Naive thymus-derived CD8-positive, alpha-beta T cell (primary cell): ENCODE measurements around the gene FURIN. TPM values are rescaled to one million over a fixed set of nuclear protein-coding genes. Genes with fewer than 3 reads are reported as not detected.

Source experiments
- ATAC-seq, 2 donors: fragments of 150-1000 bp; cut with Tn5 transposase in 1 of 2; sonication (Bioruptor Pico), chemical (Tn5 transposase) in 1 of 2; 1 replicate in 1 of 2; 2 replicates in 1 of 2; pipeline ENCODE4 v1.10.0; 2021; ENCODE audit warnings: mild to moderate bottlenecking in 2 of 2, moderate library complexity in 2 of 2
- POLR2A ChIA-PET: fragments of 350-600 bp; sonication (Branson Sonifier 250); formaldehyde crosslinking; loops from one replicate; lab custom pipeline; 2021; ENCODE audit warnings: antibody characterized with exemption; lab: Charles Lee
- DNase-seq, 10 donors: peaks; one replicate each; pipeline versions ENCODE4 v3.0.0 to v3.0.0-alpha.2; 2020 to 2022
- H3K27ac Mint-ChIP-seq, 10 donors: one replicate each; pipeline ENCODE4 v1.8.0; 2020 to 2022; ENCODE audit warnings: mild to moderate bottlenecking in 10 of 10, mixed read lengths in 10 of 10, moderate library complexity in 4 of 10, inconsistent platforms in 1 of 10
- H3K27me3 Mint-ChIP-seq, 5 donors: one replicate each; pipeline ENCODE4 v1.8.0; 2021 to 2022; ENCODE audit warnings: mixed read lengths in 5 of 5
- H3K36me3 Mint-ChIP-seq, 3 donors: one replicate each; pipeline ENCODE4 v1.8.0; 2020 to 2022; ENCODE audit warnings: mixed read lengths in 3 of 3, mild to moderate bottlenecking in 2 of 3, inconsistent platforms in 1 of 3
- H3K4me1 Mint-ChIP-seq, 4 donors: one replicate each; pipeline ENCODE4 v1.8.0; 2021 to 2022; ENCODE audit warnings: mixed read lengths in 4 of 4
- H3K4me3 Mint-ChIP-seq, 10 donors: one replicate each; pipeline ENCODE4 v1.8.0; 2020 to 2022; ENCODE audit warnings: mild to moderate bottlenecking in 10 of 10, mixed read lengths in 10 of 10, moderate library complexity in 6 of 10, inconsistent platforms in 1 of 10
- H3K9me3 Mint-ChIP-seq, 9 donors: one replicate each; pipeline ENCODE4 v1.8.0; 2020 to 2022; ENCODE audit warnings: mixed read lengths in 9 of 9, mild to moderate bottlenecking in 3 of 9, inconsistent platforms in 1 of 9, moderate library complexity in 1 of 9
- polyA plus RNA-seq, 3 donors: library from polyadenylated mRNA; unstranded; fragments of 300-500 nt; fragmentation: Illumina TruSeq; gene quantifications; one replicate each; pipeline ENCODE4 v1.2.3, GENCODE V29; 2021
- total RNA-seq, 8 experiments: library from RNA in 2 of 8; stranded (reverse) in 2 of 8; gene quantifications; one replicate each; pipeline ENCODE4 v1.2.3 and lab custom pipeline; 2021 to 2026

Gene FURIN
- total and polyA plus RNA-seq, 5 experiments from 2014 or later = 2.7 to 45.1 (median 10.5) TPM

GRCh38 chr15:90930861-90931574, 62.6 kb downstream of the FURIN start:
- ATAC-seq = no peak

GRCh38 chr15:90931575-90931827, 63.1 kb downstream of the FURIN start:
- Mint-ChIP-seq H3K4me3 (peak overlapping the region; percentile 96 to 99 (median 98)), H3K27ac (peak overlapping the region; percentile 94 to 100 (median 98)), H3K4me1 (peaks cover 26 to 56% (median 49%) of the 10 kb centered on the region in 4 donors), H3K27me3 (no peaks in the 10 kb centered on the region), H3K9me3 (no peaks in the 10 kb centered on the region), H3K36me3 (peaks cover 0 to 4% (median 0%) of the 10 kb centered on the region in 3 donors)
- POLR2A ChIA-PET = interaction anchor here (0.6 to 12.4 kb wide), 13 partner anchors 16 to 829 kb away, joined by 3 to 237 read pairs (median 3); partner anchors contain the start of genes BLM, IDH2, IQGAP1 and MAN2A2
- ATAC-seq (no peak), DNase-seq (no peak)

More at GRCh38 chr15:90930861-90931574, 62.6 kb downstream of the FURIN start:
- Mint-ChIP-seq H3K4me3 (peak overlapping the region; percentile 96 to 99 (median 98)), H3K27ac (peak overlapping the region; percentile 95 to 100 (median 98)), H3K9me3 (no peaks in the 10 kb centered on the region), H3K4me1 (peaks cover 21 to 51% (median 44%) of the 10 kb centered on the region in 4 donors), H3K27me3 (no peaks in the 10 kb centered on the region), H3K36me3 (no peaks in the 10 kb centered on the region)
- no peak for DNase-seq
- POLR2A ChIA-PET = interaction anchor here (0.6 to 12.4 kb wide), 9 partner anchors 17 to 700 kb away, joined by 3 to 237 read pairs (median 3); partner anchors contain the start of genes BLM, MAN2A2 and RCCD1

- Mint-ChIP-seq H3K4me1 (peaks cover 26 to 60% (median 54%) of the 10 kb centered on the region in 4 donors), H3K36me3 (peaks cover 0 to 4% (median 0%) of the 10 kb centered on the region in 3 donors), H3K27ac (peak within 1 kb of the TSS; percentile 94 to 100 (median 98)), H3K9me3 (no peaks in the 10 kb centered on the region), H3K4me3 (peak within 1 kb of the TSS; percentile 96 to 99 (median 98)), H3K27me3 (no peaks in the 10 kb centered on the region)
- ATAC-seq (peak; percentile 59 to 60), DNase-seq (peak; percentile 78 to 93 (median 87))
- POLR2A ChIA-PET = interaction anchor here (0.6 to 12.4 kb wide), 16 partner anchors 16 to 830 kb away, joined by 3 to 237 read pairs (median 3); partner anchors contain the start of genes BLM, IDH2, IQGAP1 and MAN2A2
Observed at GRCh38 chr15:90931828-90932659, 63.7 kb downstream of the FURIN start, which contains the start of gene HDDC3. HDDC3 (minus strand) TSS chr15:90932549; CDS start chr15:90932540, 9 bp downstream.

DNA sequence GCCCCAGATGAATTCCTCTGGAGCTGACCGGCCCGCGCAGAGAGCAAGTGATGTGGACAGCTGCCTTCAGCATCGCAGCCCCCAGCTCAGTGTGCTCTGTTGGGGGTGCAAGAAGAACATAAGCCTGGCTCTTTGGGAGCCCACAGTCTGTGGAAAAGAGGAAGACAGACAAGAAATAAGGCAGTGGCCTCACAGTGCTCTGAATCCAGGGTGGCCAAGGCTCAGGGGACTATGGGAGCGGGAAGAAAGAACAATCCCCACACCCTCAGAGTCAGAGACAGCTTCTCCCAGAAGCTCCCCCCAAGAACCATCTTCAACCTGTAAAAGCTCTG, 64.2 kb downstream of the FURIN start:
- POLR2A ChIA-PET = interaction anchor here (0.6 to 12.4 kb wide), 11 partner anchors 15 to 580 kb away, joined by 3 to 237 read pairs (median 3); partner anchors contain the start of genes BLM, IQGAP1, MAN2A2 and RCCD1
- DNase-seq (no peak), ATAC-seq (no peak)
- Mint-ChIP-seq H3K4me3 (peak overlapping the region; percentile 30 to 99 (median 98)), H3K27ac (peak overlapping the region; percentile 70 to 100 (median 98)), H3K36me3 (peaks cover 0 to 4% (median 0%) of the 10 kb centered on the region in 3 donors), H3K4me1 (peaks cover 26 to 60% (median 55%) of the 10 kb centered on the region in 4 donors), H3K27me3 (no peaks in the 10 kb centered on the region), H3K9me3 (no peaks in the 10 kb centered on the region)

Other genes starting within 250 kb of the FURIN start
- 1 to 10 TPM; 5.9 to 7.1 TPM for gene BLM, start 151.2 kb upstream of the FURIN start, total RNA-seq
- 1 to 10 TPM; 2.6 to 4.1 (median 4.1) TPM for gene BLM, start 151.2 kb upstream of the FURIN start, polyA plus RNA-seq
- 1 to 10 TPM; 2.8 to 3.5 TPM for gene FES, start 15.9 kb downstream of the FURIN start, total RNA-seq
- gene FES, start 15.9 kb downstream of the FURIN start, polyA plus RNA-seq = under 1 TPM in 2 of 3 donors, not detected in 1; 0.08 to 0.24 TPM
- gene MAN2A2, start 34.7 kb downstream of the FURIN start, total RNA-seq = 100 to 1,000 TPM; 126 to 139 TPM
- gene MAN2A2, start 34.7 kb downstream of the FURIN start, polyA plus RNA-seq = 1 to 10 TPM; 3.1 to 8.6 (median 3.7) TPM
- gene HDDC3, start 64.0 kb downstream of the FURIN start, total RNA-seq = 10 to 100 TPM; 30.1 to 31.8 TPM
- gene HDDC3, start 64.0 kb downstream of the FURIN start, polyA plus RNA-seq = 10 to 100 TPM; 34.1 to 47.6 (median 45.5) TPM
- gene UNC45A, start 66.7 kb downstream of the FURIN start, total RNA-seq = 10 to 100 TPM; 53.7 to 57.9 TPM
- 10 to 100 TPM; 53.4 to 73.7 (median 70.3) TPM for gene UNC45A, start 66.7 kb downstream of the FURIN start, polyA plus RNA-seq
- gene RCCD1, start 86.3 kb downstream of the FURIN start, total RNA-seq = 10 to 100 TPM; 15.7 to 15.8 TPM
- 1 to 10 TPM; 2.2 to 4.7 (median 3.1) TPM for gene RCCD1, start 86.3 kb downstream of the FURIN start, polyA plus RNA-seq
- 1 to 10 TPM; 4.4 to 5.0 TPM for gene PRC1, start 125.9 kb downstream of the FURIN start, total RNA-seq
- gene PRC1, start 125.9 kb downstream of the FURIN start, polyA plus RNA-seq = 1 to 10 TPM in 2 of 3 donors, under 1 TPM in 1; 0.77 to 2.3 (median 1.2) TPM
- gene VPS33B, start 154.0 kb downstream of the FURIN start, total RNA-seq = 10 to 100 TPM; 23.6 to 27.1 TPM
- 10 to 100 TPM in 1 of 3 donors, 1 to 10 TPM in 2; 5.3 to 12.4 (median 7.7) TPM for gene VPS33B, start 154.0 kb downstream of the FURIN start, polyA plus RNA-seq
- gene SV2B, start 231.7 kb downstream of the FURIN start, total RNA-seq = under 1 TPM; 0.05 to 0.08 TPM
- gene SV2B, start 231.7 kb downstream of the FURIN start, polyA plus RNA-seq = under 1 TPM in 1 of 3 donors, not detected in 2; 0.02 TPM